GM18526 (cell line): ENCODE data around the gene TBC1D10A.

Experiments used
- POLR2A ChIP-seq: IDR thresholded peaks from 3 replicates; pipeline ENCODE4 v1.6.1; 2011; ENCODE audit not compliant: insufficient read length; ENCODE audit errors: extremely low read depth

The TBC1D10A gene

DNA sequence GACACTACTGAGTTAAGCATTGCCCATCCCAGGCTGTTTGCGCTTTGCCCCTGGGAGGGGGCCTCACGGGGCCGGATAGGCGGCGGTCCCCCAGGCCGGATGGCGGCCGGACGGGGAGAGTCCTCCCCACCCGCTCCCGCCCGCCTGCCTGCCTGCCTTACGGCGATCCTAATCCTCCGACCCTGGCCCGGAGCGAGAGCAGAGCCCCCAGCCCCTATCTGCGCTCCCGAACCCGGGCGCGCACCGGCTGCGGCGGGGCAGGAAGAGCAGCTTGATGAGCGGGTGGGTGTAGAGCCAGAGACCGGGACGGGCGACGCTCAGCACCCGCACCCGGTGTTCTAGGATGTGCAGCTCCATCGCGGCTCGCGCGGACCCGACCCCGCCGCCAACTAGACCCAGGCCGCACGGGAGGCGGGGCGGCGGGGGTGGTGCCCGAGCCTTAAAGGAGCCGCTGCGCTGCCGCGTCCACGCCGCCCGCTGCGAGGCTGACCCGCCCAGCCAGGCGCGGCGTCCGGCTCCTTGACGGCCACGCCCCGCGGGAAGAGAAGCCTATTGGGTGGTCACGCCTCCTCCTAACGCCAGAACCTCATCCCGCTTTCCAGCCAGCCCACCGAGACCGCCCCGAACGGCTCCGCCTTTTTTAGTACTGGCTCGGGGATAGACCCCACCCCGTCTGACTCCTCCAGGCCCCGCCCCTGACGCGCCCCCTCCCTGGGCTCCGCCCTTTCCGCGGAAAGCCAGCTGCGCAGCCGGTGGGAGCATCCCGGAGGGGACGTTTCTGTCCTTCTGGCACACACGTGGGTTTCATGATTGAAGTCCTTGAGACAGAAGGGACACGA lies 37.4 kb downstream of the TBC1D10A start, which contains the start of gene CASTOR1:
Gene CASTOR1, minus strand, starts transcription at position 365 of the 839 bp plus-strand sequence. Its CDS starts 8 bp downstream, at position 357.
- TF ChIP-seq POLR2A, result peak; percentile 21

- no peak for TF ChIP-seq POLR2A
These were observed 38.2 kb downstream of the TBC1D10A start for GRCh38 chr22:30288419-30289140.

DNA sequence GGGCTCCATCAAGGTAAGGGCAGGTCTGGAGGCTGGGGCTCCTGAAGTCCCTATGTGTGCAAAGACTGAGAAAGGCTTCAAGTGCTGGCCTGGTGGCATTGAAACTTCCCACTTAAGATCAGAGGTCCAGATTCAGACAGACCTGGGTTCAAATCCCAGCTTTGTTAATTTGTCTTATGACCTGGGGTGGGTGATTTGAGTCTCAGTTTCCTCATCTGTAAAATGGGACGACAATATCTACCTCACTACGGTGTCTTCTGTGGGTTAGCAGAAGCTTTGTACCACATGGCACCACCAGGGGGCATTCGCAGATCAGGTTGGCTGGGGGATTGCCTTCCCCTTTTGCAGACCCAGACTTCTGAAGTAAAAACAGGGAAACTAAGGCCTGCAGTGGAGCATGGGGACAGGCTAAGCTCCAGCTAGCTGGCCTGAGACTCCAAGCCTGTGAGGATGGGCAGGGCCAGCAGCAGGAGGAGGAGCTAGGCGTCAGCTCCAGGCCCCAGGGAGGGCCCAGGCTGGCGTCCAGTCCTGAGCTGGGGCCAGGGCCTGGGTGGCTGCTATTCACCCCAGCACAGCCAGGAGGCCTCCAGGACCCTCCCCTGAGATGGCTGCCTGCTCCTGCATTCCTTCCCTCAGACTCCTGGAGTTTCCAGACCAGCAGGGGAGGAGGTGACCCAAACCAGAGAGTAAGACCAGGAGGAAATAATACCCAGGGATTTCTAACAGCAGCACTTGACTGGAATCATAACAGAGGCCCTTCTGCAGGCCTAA lies 38.9 kb downstream of the TBC1D10A start:
- no peak for TF ChIP-seq POLR2A

DNA sequence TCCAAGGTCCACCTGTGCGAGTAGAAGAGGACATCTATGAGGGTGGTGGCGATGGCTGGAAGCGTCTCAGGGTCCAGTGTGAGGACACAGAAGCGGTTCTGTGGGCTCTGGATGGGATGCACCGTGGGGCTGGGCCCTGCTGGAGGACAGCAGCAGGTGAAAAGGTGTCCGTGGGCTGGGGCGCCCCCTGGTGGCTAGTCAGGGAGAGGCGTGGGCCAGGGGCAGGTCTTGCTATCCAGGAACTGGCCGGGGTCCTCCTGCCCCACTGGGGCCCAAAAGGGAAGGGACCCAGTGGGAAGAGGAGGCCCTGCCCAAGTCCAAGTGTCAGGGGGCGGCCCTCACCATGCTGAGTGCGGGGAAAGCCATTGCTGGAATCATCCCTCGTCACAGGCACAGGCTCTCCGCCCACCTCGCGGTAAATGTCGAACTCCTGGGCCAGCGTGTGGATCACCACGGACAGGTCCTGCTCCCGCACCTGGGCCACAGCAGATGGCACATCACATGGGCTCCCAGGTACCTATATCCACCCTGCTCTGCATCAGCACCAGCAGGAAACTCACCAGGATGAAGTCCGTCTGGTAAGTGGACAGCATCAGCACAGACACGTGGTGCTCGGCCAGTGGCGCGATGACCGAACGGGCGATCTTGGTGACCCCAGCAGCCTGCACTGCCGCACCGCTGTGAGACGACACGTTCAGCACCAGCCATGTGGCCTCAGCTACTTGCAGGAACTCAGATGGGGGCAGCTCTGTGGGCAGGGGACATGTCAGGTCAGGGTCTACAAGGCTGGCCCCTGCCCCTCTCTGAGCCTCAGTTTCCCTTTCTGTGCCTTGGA lies 39.7 kb downstream of the TBC1D10A start:
- TF ChIP-seq POLR2A, result no peak

GRCh38 chr22:30286331-30286730 lies 40.4 kb downstream of the TBC1D10A start:
- no peak for TF ChIP-seq POLR2A

DNA sequence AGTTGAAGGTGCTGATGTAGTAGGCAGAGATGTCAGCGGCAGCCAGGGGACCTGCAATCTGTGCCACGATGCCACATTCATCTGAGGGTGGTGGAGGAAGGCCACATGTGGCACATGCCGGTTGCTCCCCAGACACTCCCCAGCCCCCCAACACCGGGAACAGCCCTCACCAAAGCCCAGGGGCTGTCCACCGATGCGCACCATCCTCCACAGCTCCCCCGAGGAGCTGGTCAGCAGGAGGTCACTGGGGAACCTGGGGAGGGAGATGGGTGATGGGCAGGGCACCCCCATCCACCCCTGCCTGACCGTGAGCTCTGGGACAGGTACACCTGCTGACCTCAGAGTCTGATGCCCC lies 40.9 kb downstream of the TBC1D10A start:
- TF ChIP-seq POLR2A, result no peak

GRCh38 chr22:30285176-30285845 lies 41.4 kb downstream of the TBC1D10A start:
- TF ChIP-seq POLR2A, result no peak

DNA sequence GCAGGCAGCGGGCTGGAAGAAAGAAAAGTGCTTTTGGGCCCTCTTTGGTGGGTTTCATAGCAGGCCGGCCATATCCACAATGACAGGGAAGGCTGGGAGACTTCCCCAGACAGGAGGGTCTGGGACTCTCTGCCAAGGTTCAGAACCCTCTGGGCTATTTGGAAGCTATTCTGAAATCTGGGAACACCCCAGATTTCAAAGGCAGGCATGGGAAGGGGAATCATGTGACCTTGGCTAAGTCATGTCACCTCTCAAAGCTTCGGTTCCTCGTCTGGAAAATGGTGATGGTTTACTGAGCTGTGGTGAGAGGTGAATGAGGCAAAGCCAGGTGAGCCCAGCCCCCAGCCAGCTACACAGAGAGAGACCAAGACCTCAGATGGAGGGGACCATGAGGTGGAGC lies 42.1 kb downstream of the TBC1D10A start:
- no peak for TF ChIP-seq POLR2A

DNA sequence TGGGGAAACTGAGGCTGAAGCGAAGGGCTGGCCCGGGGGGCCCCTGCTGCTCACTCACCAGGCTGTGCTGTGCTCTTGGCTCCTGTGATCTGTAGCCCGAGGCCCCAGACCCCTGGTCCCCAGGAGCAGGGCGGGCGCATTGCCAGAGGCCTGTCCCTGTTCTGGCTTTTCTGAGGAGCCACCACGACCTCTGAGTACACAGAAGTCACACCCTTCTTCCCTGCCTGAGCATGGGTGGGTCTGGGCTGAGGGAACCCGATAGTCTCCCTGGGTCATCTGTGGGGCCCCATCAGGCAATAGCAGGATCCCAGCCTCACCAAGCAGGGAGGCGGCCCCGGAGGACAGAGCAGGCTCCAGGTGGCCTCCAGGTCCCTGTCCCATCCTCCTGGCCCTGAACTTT lies 42.6 kb downstream of the TBC1D10A start:
- TF ChIP-seq POLR2A, result no peak

DNA sequence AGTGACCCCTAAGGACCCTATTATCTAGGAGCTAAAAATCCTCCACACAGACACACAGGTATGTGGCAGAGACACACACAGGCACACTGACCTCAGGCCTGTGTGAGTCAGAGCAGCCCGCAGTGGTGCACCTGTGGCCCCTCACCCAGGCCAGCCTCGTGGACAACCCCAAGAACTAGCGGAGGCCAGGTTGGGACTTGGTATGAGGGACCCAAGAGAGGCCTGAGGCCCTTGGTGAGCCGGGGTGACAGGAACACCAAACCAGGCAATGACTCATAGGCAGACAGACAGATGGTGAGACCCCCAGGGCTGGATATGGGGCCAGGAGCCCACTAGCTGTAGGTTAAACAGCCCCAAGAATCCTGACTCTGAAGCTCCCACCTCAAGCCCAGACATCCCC lies 43.4 kb downstream of the TBC1D10A start:
- no peak for TF ChIP-seq POLR2A

GRCh38 chr22:30282616-30283046 lies 44.1 kb downstream of the TBC1D10A start:
- TF ChIP-seq POLR2A, result no peak

- no peak for TF ChIP-seq POLR2A
These were observed 46.2 kb downstream of the TBC1D10A start for GRCh38 chr22:30280505-30280904.

GRCh38 chr22:30279932-30280331 lies 46.8 kb downstream of the TBC1D10A start:
- no peak for TF ChIP-seq POLR2A
